GM12878 (cell line): Measurements from ENCODE around the gene DIP2C. TPM values are rescaled to one million over a fixed set of nuclear protein-coding genes. Genes with fewer than 3 reads are reported as not detected.
A peak's percentile ranks its signal among the peaks of the same experiment; 100 is the strongest.

Source experiments
- ATAC-seq: fragments of 200-7000 bp; cut with Tn5 transposase; 3 replicates; pipeline ENCODE4 v1.9.1; 2020; ENCODE audit warnings: mild to moderate bottlenecking, moderate library complexity
- BruUV-seq: library from RNA; stranded (reverse); fragments of 400-500 nt; replicated peaks from 2 replicates; lab custom pipeline; 2021; lab: Mats Ljungman, UMichigan
- CTCF ChIA-PET: fragments of 300-600 bp; sonication (Branson Sonifier 250); formaldehyde crosslinking; extraction: SDS; loops from one replicate; lab custom pipeline; 2021; ENCODE audit warnings: inconsistent platforms; lab: Yijun Ruan, JAX
- POLR2A ChIA-PET: fragments of 350-600 bp; formaldehyde crosslinking; extraction: SDS; loops from one replicate; lab custom pipeline; 2021; ENCODE audit warnings: inconsistent platforms; lab: Charles Lee
- RAD21 ChIA-PET: fragments of 300-600 bp; sonication (Branson Sonifier 250); formaldehyde crosslinking; loops from one replicate; lab custom pipeline; 2023; ENCODE audit warnings: antibody characterized with exemption; ENCODE audit not compliant: unreplicated experiment; lab: Charles Lee
- SMC1A ChIA-PET: fragments of 300-600 bp; sonication (Branson Sonifier 250); formaldehyde crosslinking; loops from one replicate; lab custom pipeline; 2023; ENCODE audit not compliant: unreplicated experiment, uncharacterized antibody; lab: Charles Lee
- DNase-seq: peaks from one replicate; pipeline ENCODE4 v3.0.0-alpha.2; 2011; ENCODE audit warnings: low read depth, low spot score
- FAIRE-seq: peaks from 3 replicates; lab custom pipeline; 2011; peaks lifted over from hg19 to GRCh38; lab: Jason Lieb, UNC
- H2AFZ ChIP-seq: 2 replicates; pipeline ENCODE4 v1.6.0; 2011; ENCODE audit warnings: low read depth, low read length, control low read depth; ENCODE audit not compliant: control insufficient read depth
- H3K27ac ChIP-seq: 2 replicates; pipeline ENCODE4 v1.5.1; 2011; ENCODE audit warnings: control low read depth; ENCODE audit not compliant: control insufficient read depth, insufficient read depth
- H3K27me3 ChIP-seq, 2 experiments: replicated peaks in 1 of 2; 2 replicates each; pipeline versions ENCODE4 v1.6.0 to v1.6.1; 2011; ENCODE audit warnings: low read length in 1 of 2; ENCODE audit not compliant: control insufficient read depth in 2 of 2, insufficient read depth in 2 of 2
- H3K36me3 ChIP-seq, 2 experiments: 2 replicates each; pipeline ENCODE4 v1.5.1; 2011; ENCODE audit warnings: low read length in 1 of 2; ENCODE audit not compliant: control insufficient read depth in 2 of 2, insufficient read depth in 2 of 2
- H3K4me1 ChIP-seq: 2 replicates; pipeline ENCODE4 v1.6.1; 2011; ENCODE audit warnings: mild to moderate bottlenecking, low read length, moderate library complexity, mixed read lengths; ENCODE audit not compliant: control insufficient read depth, insufficient read depth
- H3K4me2 ChIP-seq: 2 replicates; pipeline ENCODE4 v1.6.0; 2011; ENCODE audit warnings: control low read depth; ENCODE audit not compliant: control insufficient read depth, insufficient read depth
- H3K4me3 ChIP-seq: fragments of 200-600 bp; sonication (generic); 2 replicates; pipeline ENCODE4 v1.5.1; 2016
- H3K79me2 ChIP-seq: 2 replicates; pipeline ENCODE4 v1.6.0; 2011; ENCODE audit warnings: low read length; ENCODE audit not compliant: control insufficient read depth, insufficient read depth
- H3K9ac ChIP-seq: 2 replicates; pipeline ENCODE4 v1.8.0; 2011; ENCODE audit warnings: low read length, control low read depth, mixed read lengths; ENCODE audit not compliant: control insufficient read depth, insufficient read depth
- H3K9me3 ChIP-seq: replicated peaks from 3 replicates; pipeline ENCODE4 v1.5.1; 2011; ENCODE audit warnings: mild to moderate bottlenecking, low read length; ENCODE audit not compliant: control insufficient read depth, insufficient read depth
- H4K20me1 ChIP-seq: 2 replicates; pipeline ENCODE4 v1.6.0; 2011; ENCODE audit not compliant: control insufficient read depth, insufficient read depth
- CHD2 ChIP-seq: IDR thresholded peaks from 2 replicates; pipeline ENCODE4 v1.6.1; 2011; ENCODE audit warnings: low read depth, low read length, improper control_type of control experiment, borderline replicate concordance
- CREM ChIP-seq: IDR thresholded peaks from 2 replicates; pipeline ENCODE4 v1.6.1; 2014; ENCODE audit warnings: antibody characterized with exemption, low read depth
- CTCF ChIP-seq, 3 experiments: IDR thresholded peaks in 2 of 3; conservative IDR thresholded peaks in 1 of 3; 2 replicates each; pipeline ENCODE4 v1.5.1; 2011; ENCODE audit warnings: low read depth in 3 of 3, low read length in 3 of 3, mild to moderate bottlenecking in 3 of 3, control low read depth in 2 of 3, moderate library complexity in 2 of 3, inconsistent platforms in 1 of 3, mixed read lengths in 1 of 3; ENCODE audit not compliant: control insufficient read depth in 2 of 3, insufficient read depth in 1 of 3; ENCODE audit errors: extremely low read depth in 1 of 3
- HCFC1 ChIP-seq: fragments of 150-350 bp; IDR thresholded peaks from 2 replicates; pipeline ENCODE4 v1.6.1; 2014; ENCODE audit warnings: low read length
- HSF1 ChIP-seq: fragments of 150-350 bp; IDR thresholded peaks from 2 replicates; pipeline ENCODE4 v1.6.1; 2014; ENCODE audit warnings: mild to moderate bottlenecking, low read depth, low read length
- IKZF1 ChIP-seq: fragments of 450-650 bp; conservative IDR thresholded peaks from 2 replicates; pipeline ENCODE4 v1.6.1; 2017; ENCODE audit warnings: antibody characterized with exemption, mild to moderate bottlenecking
- MAX ChIP-seq: IDR thresholded peaks from 2 replicates; pipeline ENCODE4 v1.6.1; 2012; ENCODE audit warnings: low read depth, low read length, improper control_type of control experiment
- RFX5 ChIP-seq: IDR thresholded peaks from 2 replicates; pipeline ENCODE4 v1.6.1; 2011; ENCODE audit warnings: low read depth, low read length, improper control_type of control experiment
- SREBF2 ChIP-seq: IDR thresholded peaks from 2 replicates; pipeline ENCODE4 v1.6.1; 2012; ENCODE audit warnings: mild to moderate bottlenecking, low read length
- TARDBP ChIP-seq: IDR thresholded peaks from 2 replicates; pipeline ENCODE4 v1.6.1; 2016; ENCODE audit warnings: borderline replicate concordance
- WGBS: methylation state at CpG from one replicate; pipeline ENCODE4 v1.1.6; 2016; ENCODE audit warnings: low lambda C conversion rate; ENCODE audit not compliant: insufficient replicate concordance, insufficient coverage; ENCODE audit errors: missing lambda C conversion rate; 5-methylcytosine and 5-hydroxymethylcytosine counted together
- in situ Hi-C: fragments of 300-500 bp; cut with MboI; formaldehyde crosslinking; loops from 9 replicates; pipeline ENCODE4 v1.14.3; 2018; ENCODE audit warnings: mixed read lengths
- intact Hi-C: fragments of 100-400 bp; cut with micrococcal nuclease; formaldehyde crosslinking; loops from one replicate; pipeline ENCODE4 v1.14.2; 2022; ENCODE audit not compliant: unreplicated experiment
- polyA plus RNA-seq, 11 experiments: library from polyadenylated mRNA; depleted of rRNA in 4 of 11; unstranded in 6 of 11; stranded (reverse) in 5 of 11; fragments of >200 nt; fragmentation: Nextera tagmentation in 4 of 11; fragmentation: Illumina TruSeq in 1 of 11; extraction: Ambion mirVana in 4 of 11; extraction: Trizol in 1 of 11; gene quantifications; 1 replicate in 1 of 11; 2 replicates in 10 of 11; pipeline versions ENCODE4 v1.2.1 to v1.2.3, GENCODE V29; 2011 to 2016; ENCODE audit warnings: inconsistent platforms in 2 of 11, missing spikeins in 2 of 11, low read depth in 1 of 11
- total RNA-seq, 4 experiments: library from RNA; depleted of rRNA in 3 of 4; stranded (reverse); fragments of >200 nt in 3 of 4; fragmentation: Illumina TruSeq in 1 of 4; extraction: Trizol in 1 of 4; gene quantifications; 2 replicates each; pipeline versions ENCODE4 v1.2.1 to v1.2.3, GENCODE V29; 2013 to 2021

The DIP2C gene
- total and polyA plus RNA-seq, 10 of the 15 experiments (the other 5 are each of a cell fraction or from before 2014, with no cell fraction given) = 0.01 to 0.10 (median 0.06) TPM

- ChIA-PET CTCF (interaction anchor here (1.1 to 1.3 kb wide), 2 partner anchors 9 to 17 kb away, joined by 3 to 4 read pairs; no protein-coding TSS in a partner anchor), SMC1A (no interaction called here), POLR2A (no interaction called here), RAD21 (no interaction called here)
- H3K9me3 ChIP-seq = no peaks in the 10 kb centered on the region
- BruUV-seq = no TSS peak
- FAIRE-seq = no peak
- DNase-seq = no peak
- no peak overlapping the region for H3K9ac ChIP-seq
- in situ Hi-C loops (no loop called here), intact Hi-C loops (no loop called here)
- no peak for ATAC-seq
- no peak overlapping the region for H3K4me2 ChIP-seq
- no peak overlapping the region for H2AFZ ChIP-seq
- no peaks in the 10 kb centered on the region for H3K36me3 ChIP-seq
- no peak overlapping the region for H3K27ac ChIP-seq
- H3K4me1 ChIP-seq = no peaks in the 10 kb centered on the region
- TF ChIP-seq SREBF2 = no peak
- TF ChIP-seq HCFC1 = no peak
- no peak for TF ChIP-seq IKZF1
- TF ChIP-seq MAX = no peak
- TF ChIP-seq CHD2 = no peak
- no peak overlapping the region for H3K4me3 ChIP-seq
- WGBS = 0% methylated on average over 1 of the region's 1 CpG
- no peaks in the 10 kb centered on the region for H3K79me2 ChIP-seq
- H3K27me3 ChIP-seq = peaks cover 0 to 1% of the 10 kb centered on the region in 2 experiments; a peak in 3 of 4 replicates
- H4K20me1 ChIP-seq = no peaks in the 10 kb centered on the region
These were observed 162.1 kb downstream of the DIP2C start for GRCh38 chr10:527416-527815.

- no TSS peak for BruUV-seq
- no peaks in the 10 kb centered on the region for H3K4me1 ChIP-seq
- no peak overlapping the region for H3K27ac ChIP-seq
- no peak overlapping the region for H2AFZ ChIP-seq
- FAIRE-seq (no peak), DNase-seq (no peak), ATAC-seq (peak; percentile 82)
- in situ Hi-C loops (no loop called here), intact Hi-C loops (no loop called here)
- CTCF ChIA-PET = interaction anchor here (1.1 to 1.3 kb wide), 2 partner anchors 8 to 16 kb away, joined by 3 to 4 read pairs; no protein-coding TSS in a partner anchor
- no peaks in the 10 kb centered on the region for H3K36me3 ChIP-seq
- no peak overlapping the region for H3K4me3 ChIP-seq
- SMC1A ChIA-PET = no interaction called here
- no peak overlapping the region for H3K4me2 ChIP-seq
- RAD21 ChIA-PET = no interaction called here
- H3K27me3 ChIP-seq = peaks cover 0 to 1% of the 10 kb centered on the region in 2 experiments; a peak in 3 of 4 replicates
- H4K20me1 ChIP-seq = no peaks in the 10 kb centered on the region
- WGBS = 70% methylated on average over 21 of the region's 21 CpGs
- H3K9me3 ChIP-seq = no peaks in the 10 kb centered on the region
- POLR2A ChIA-PET = no interaction called here
- H3K79me2 ChIP-seq = no peaks in the 10 kb centered on the region
- no peak overlapping the region for H3K9ac ChIP-seq
- TF ChIP-seq CTCF (IDR thresholded peaks at IDR 0.05 in 2 of 3, conservative IDR thresholded peaks at IDR 0.05 in 1 of 3; ENCODE audit: control insufficient read depth in 2 of 3, extremely low read depth in 1 of 3, insufficient read depth in 1 of 3, low read depth in 3 of 3, low read length in 3 of 3) (peak in 1 of 3 experiments; percentile 32; a peak in 2 of 6 replicates), MAX (no peak), HCFC1 (no peak), TARDBP (no peak), CREM (no peak), HSF1 (no peak), RFX5 (no peak)
These were observed 162.7 kb downstream of the DIP2C start for GRCh38 chr10:526651-527312.
